WTC11 (cell line): ENCODE measurements around the gene ADAM12. TPM values are rescaled to one million over a fixed set of nuclear protein-coding genes. Genes with fewer than 3 reads are reported as not detected.

Experiments used
- ATAC-seq: fragments of 200-7000 bp; cut with Tn5 transposase; 2 replicates; pipeline ENCODE4 v1.10.0; 2021; ENCODE audit warnings: mild to moderate bottlenecking, moderate library complexity
- CTCF ChIA-PET: fragments of 300-600 bp; sonication (Branson Sonifier 250); formaldehyde crosslinking; loops from one replicate; lab custom pipeline; 2021; ENCODE audit warnings: antibody characterized with exemption; lab: Charles Lee
- POLR2A ChIA-PET: fragments of 350-600 bp; sonication (Branson Sonifier 250); formaldehyde crosslinking; loops from one replicate; lab custom pipeline; 2021; ENCODE audit warnings: antibody characterized with exemption; lab: Charles Lee
- DNase-seq: peaks from one replicate; pipeline ENCODE4 v3.0.0; 2021; ENCODE audit warnings: low spot score
- H3K27ac Mint-ChIP-seq: 2 replicates; pipeline ENCODE4 v1.8.0; 2021; ENCODE audit warnings: mixed read lengths
- H3K27me3 Mint-ChIP-seq: 2 replicates; pipeline ENCODE4 v1.8.0; 2021; ENCODE audit warnings: low read depth, mild to moderate bottlenecking, moderate library complexity, mixed read lengths
- H3K36me3 Mint-ChIP-seq: 2 replicates; pipeline ENCODE4 v1.8.0; 2021; ENCODE audit warnings: mixed read lengths
- H3K4me1 Mint-ChIP-seq: 2 replicates; pipeline ENCODE4 v1.8.0; 2022; ENCODE audit warnings: mixed read lengths
- H3K4me3 Mint-ChIP-seq: 2 replicates; pipeline ENCODE4 v1.8.0; 2021; ENCODE audit warnings: mild to moderate bottlenecking, moderate library complexity, mixed read lengths
- H3K9me3 Mint-ChIP-seq: 2 replicates; pipeline ENCODE4 v1.8.0; 2021; ENCODE audit warnings: mixed read lengths
- CREM ChIP-seq: sonication (generic); formaldehyde crosslinking; IDR thresholded peaks from 2 replicates; pipeline ENCODE4 v1.8.1; 2022; ENCODE audit warnings: mild to moderate bottlenecking, missing genetic modification reagents, moderate library complexity
- FOXK1 ChIP-seq: sonication (generic); formaldehyde crosslinking; IDR thresholded peaks from 2 replicates; pipeline ENCODE4 v1.8.0; 2022; ENCODE audit warnings: mild to moderate bottlenecking, moderate library complexity, missing genetic modification reagents
- FOXP1 ChIP-seq: sonication (generic); formaldehyde crosslinking; IDR thresholded peaks from 2 replicates; pipeline ENCODE4 v1.8.0; 2022; ENCODE audit warnings: missing genetic modification reagents, mild to moderate bottlenecking, moderate library complexity, borderline replicate concordance
- GABPB1 ChIP-seq: sonication (generic); formaldehyde crosslinking; IDR thresholded peaks from 2 replicates; pipeline ENCODE4 v1.8.1; 2023; ENCODE audit warnings: mild to moderate bottlenecking, missing genetic modification reagents
- HMGA2 ChIP-seq: fragments of 250-450 bp; sonication (Bioruptor Pico); IDR thresholded peaks from 2 replicates; pipeline ENCODE4 v1.4.0; 2021; ENCODE audit warnings: mild to moderate bottlenecking, moderate library complexity
- NFE2L1 ChIP-seq: sonication (generic); formaldehyde crosslinking; IDR thresholded peaks from 2 replicates; pipeline ENCODE4 v1.8.1; 2023; ENCODE audit warnings: missing genetic modification reagents
- NFYB ChIP-seq: sonication (generic); formaldehyde crosslinking; conservative IDR thresholded peaks from 2 replicates; pipeline ENCODE4 v1.8.0; 2022; ENCODE audit warnings: low read depth, missing genetic modification reagents
- NR1H2 ChIP-seq: sonication (generic); formaldehyde crosslinking; IDR thresholded peaks from 2 replicates; pipeline ENCODE4 v1.9.0; 2021; ENCODE audit warnings: mild to moderate bottlenecking, moderate library complexity, missing genetic modification reagents
- SOX15 ChIP-seq: fragments of 250-450 bp; sonication (Bioruptor Pico); IDR thresholded peaks from 2 replicates; pipeline ENCODE4 v1.9.0; 2021; ENCODE audit warnings: mild to moderate bottlenecking
- TEAD1 ChIP-seq: sonication (generic); formaldehyde crosslinking; IDR thresholded peaks from 2 replicates; pipeline ENCODE4 v1.8.0; 2022; ENCODE audit warnings: mild to moderate bottlenecking, missing genetic modification reagents
- TP53 ChIP-seq: sonication (generic); formaldehyde crosslinking; IDR thresholded peaks from 2 replicates; pipeline ENCODE4 v1.8.1; 2023; ENCODE audit warnings: mild to moderate bottlenecking, missing genetic modification reagents
- ZNF219 ChIP-seq: sonication (generic); formaldehyde crosslinking; IDR thresholded peaks from 2 replicates; pipeline ENCODE4 v1.8.0; 2023; ENCODE audit warnings: missing genetic modification reagents, mild to moderate bottlenecking, borderline replicate concordance
- ZNF263 ChIP-seq: sonication (generic); formaldehyde crosslinking; IDR thresholded peaks from 2 replicates; pipeline ENCODE4 v1.8.1; 2022; ENCODE audit warnings: low read depth, mild to moderate bottlenecking, moderate library complexity, missing genetic modification reagents
- total RNA-seq: library from RNA; stranded (reverse); gene quantifications from 3 replicates; pipeline ENCODE4 v1.2.3, GENCODE V29; 2021
- TF ChIP-seq, protein P1 (sequence below): fragments of 200-600 bp; IDR thresholded peaks from 2 replicates; pipeline ENCODE4 v1.8.0; 2022; ENCODE audit warnings: antibody characterized with exemption
- TF ChIP-seq, protein P2 (sequence below): sonication (generic); formaldehyde crosslinking; IDR thresholded peaks from 2 replicates; pipeline ENCODE4 v1.8.1; 2022; ENCODE audit warnings: mild to moderate bottlenecking, moderate library complexity, missing genetic modification reagents
- TF ChIP-seq, protein P3 (sequence below): fragments of 250-450 bp; sonication (Bioruptor Pico); IDR thresholded peaks from 2 replicates; pipeline ENCODE4 v1.9.0; 2021; ENCODE audit warnings: moderate library complexity, mild to moderate bottlenecking, inconsistent platforms, borderline replicate concordance
- TF ChIP-seq, protein P4 (sequence below): fragments of 250-450 bp; sonication (Bioruptor Pico); IDR thresholded peaks from 2 replicates; pipeline ENCODE4 v1.9.0; 2021; ENCODE audit warnings: mild to moderate bottlenecking
- TF ChIP-seq, protein P5 (sequence below): sonication (generic); formaldehyde crosslinking; IDR thresholded peaks from 2 replicates; pipeline ENCODE4 v1.8.0; 2023; ENCODE audit warnings: missing genetic modification reagents, mild to moderate bottlenecking, borderline replicate concordance
- TF ChIP-seq, protein P6 (sequence below): sonication (generic); formaldehyde crosslinking; IDR thresholded peaks from 2 replicates; pipeline ENCODE4 v1.8.1; 2022; ENCODE audit warnings: mild to moderate bottlenecking, missing genetic modification reagents, moderate library complexity, borderline replicate concordance

The ADAM12 gene
- total RNA-seq, 1 experiment from 2014 or later: 0.22 TPM

DNA sequence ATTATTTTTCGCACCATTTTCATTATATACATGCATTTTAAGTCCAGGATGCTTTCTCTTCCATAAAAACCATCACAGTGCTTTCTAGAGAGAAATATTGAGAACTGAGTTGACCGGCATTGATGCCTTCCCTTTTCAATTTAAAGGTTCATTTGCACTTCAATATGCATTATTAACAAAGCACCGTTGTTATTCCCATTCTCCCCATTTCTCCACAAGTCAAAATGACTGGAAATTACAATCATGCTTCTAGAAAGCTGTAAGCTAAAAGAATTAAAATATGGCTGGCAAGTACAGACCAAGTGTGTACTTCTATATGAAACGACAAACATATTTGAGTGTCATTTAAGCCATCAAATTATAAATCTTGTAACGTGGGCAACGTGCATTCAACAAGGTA, 272.4 kb downstream of the ADAM12 start:
- Mint-ChIP-seq H3K4me3 (no peak overlapping the region), H3K27ac (no peak overlapping the region; the same call in 1 of the 2 replicates), H3K9me3 (peaks cover 26% of the 10 kb centered on the region), H3K4me1 (peaks cover 28% of the 10 kb centered on the region), H3K27me3 (no peaks in the 10 kb centered on the region)
- CTCF ChIA-PET: no interaction called here
- ATAC-seq: no peak
- TF ChIP-seq, protein P1, sequence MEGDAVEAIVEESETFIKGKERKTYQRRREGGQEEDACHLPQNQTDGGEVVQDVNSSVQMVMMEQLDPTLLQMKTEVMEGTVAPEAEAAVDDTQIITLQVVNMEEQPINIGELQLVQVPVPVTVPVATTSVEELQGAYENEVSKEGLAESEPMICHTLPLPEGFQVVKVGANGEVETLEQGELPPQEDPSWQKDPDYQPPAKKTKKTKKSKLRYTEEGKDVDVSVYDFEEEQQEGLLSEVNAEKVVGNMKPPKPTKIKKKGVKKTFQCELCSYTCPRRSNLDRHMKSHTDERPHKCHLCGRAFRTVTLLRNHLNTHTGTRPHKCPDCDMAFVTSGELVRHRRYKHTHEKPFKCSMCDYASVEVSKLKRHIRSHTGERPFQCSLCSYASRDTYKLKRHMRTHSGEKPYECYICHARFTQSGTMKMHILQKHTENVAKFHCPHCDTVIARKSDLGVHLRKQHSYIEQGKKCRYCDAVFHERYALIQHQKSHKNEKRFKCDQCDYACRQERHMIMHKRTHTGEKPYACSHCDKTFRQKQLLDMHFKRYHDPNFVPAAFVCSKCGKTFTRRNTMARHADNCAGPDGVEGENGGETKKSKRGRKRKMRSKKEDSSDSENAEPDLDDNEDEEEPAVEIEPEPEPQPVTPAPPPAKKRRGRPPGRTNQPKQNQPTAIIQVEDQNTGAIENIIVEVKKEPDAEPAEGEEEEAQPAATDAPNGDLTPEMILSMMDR: no peak
- TF ChIP-seq FOXK1 (no peak), CREM (CRISPR knock-in tag) (no peak), TEAD1 (CRISPR knock-in tag) (no peak), NR1H2 (CRISPR knock-in tag) (no peak), TP53 (CRISPR knock-in tag) (no peak), ZNF263 (CRISPR knock-in tag) (no peak), GABPB1 (no peak), SOX15 (CRISPR knock-in tag) (no peak), FOXP1 (CRISPR knock-in tag) (no peak), NFE2L1 (CRISPR knock-in tag) (no peak), NFYB (CRISPR knock-in tag) (no peak), HMGA2 (CRISPR knock-in tag) (no peak), ZNF219 (no peak)
- TF ChIP-seq, protein P2, sequence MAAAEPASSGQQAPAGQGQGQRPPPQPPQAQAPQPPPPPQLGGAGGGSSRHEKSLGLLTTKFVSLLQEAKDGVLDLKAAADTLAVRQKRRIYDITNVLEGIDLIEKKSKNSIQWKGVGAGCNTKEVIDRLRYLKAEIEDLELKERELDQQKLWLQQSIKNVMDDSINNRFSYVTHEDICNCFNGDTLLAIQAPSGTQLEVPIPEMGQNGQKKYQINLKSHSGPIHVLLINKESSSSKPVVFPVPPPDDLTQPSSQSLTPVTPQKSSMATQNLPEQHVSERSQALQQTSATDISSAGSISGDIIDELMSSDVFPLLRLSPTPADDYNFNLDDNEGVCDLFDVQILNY (CRISPR knock-in tag): no peak
- TF ChIP-seq, protein P3, sequence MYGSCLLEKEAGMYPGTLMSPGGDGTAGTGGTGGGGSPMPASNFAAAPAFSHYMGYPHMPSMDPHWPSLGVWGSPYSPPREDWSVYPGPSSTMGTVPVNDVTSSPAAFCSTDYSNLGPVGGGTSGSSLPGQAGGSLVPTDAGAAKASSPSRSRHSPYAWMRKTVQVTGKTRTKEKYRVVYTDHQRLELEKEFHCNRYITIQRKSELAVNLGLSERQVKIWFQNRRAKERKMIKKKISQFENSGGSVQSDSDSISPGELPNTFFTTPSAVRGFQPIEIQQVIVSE (CRISPR knock-in tag): no peak
- TF ChIP-seq, protein P4, sequence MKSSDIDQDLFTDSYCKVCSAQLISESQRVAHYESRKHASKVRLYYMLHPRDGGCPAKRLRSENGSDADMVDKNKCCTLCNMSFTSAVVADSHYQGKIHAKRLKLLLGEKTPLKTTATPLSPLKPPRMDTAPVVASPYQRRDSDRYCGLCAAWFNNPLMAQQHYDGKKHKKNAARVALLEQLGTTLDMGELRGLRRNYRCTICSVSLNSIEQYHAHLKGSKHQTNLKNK (CRISPR knock-in tag): no peak
- TF ChIP-seq, protein P5, sequence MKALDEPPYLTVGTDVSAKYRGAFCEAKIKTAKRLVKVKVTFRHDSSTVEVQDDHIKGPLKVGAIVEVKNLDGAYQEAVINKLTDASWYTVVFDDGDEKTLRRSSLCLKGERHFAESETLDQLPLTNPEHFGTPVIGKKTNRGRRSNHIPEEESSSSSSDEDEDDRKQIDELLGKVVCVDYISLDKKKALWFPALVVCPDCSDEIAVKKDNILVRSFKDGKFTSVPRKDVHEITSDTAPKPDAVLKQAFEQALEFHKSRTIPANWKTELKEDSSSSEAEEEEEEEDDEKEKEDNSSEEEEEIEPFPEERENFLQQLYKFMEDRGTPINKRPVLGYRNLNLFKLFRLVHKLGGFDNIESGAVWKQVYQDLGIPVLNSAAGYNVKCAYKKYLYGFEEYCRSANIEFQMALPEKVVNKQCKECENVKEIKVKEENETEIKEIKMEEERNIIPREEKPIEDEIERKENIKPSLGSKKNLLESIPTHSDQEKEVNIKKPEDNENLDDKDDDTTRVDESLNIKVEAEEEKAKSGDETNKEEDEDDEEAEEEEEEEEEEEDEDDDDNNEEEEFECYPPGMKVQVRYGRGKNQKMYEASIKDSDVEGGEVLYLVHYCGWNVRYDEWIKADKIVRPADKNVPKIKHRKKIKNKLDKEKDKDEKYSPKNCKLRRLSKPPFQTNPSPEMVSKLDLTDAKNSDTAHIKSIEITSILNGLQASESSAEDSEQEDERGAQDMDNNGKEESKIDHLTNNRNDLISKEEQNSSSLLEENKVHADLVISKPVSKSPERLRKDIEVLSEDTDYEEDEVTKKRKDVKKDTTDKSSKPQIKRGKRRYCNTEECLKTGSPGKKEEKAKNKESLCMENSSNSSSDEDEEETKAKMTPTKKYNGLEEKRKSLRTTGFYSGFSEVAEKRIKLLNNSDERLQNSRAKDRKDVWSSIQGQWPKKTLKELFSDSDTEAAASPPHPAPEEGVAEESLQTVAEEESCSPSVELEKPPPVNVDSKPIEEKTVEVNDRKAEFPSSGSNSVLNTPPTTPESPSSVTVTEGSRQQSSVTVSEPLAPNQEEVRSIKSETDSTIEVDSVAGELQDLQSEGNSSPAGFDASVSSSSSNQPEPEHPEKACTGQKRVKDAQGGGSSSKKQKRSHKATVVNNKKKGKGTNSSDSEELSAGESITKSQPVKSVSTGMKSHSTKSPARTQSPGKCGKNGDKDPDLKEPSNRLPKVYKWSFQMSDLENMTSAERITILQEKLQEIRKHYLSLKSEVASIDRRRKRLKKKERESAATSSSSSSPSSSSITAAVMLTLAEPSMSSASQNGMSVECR (CRISPR knock-in tag): no peak
- TF ChIP-seq, protein P6, sequence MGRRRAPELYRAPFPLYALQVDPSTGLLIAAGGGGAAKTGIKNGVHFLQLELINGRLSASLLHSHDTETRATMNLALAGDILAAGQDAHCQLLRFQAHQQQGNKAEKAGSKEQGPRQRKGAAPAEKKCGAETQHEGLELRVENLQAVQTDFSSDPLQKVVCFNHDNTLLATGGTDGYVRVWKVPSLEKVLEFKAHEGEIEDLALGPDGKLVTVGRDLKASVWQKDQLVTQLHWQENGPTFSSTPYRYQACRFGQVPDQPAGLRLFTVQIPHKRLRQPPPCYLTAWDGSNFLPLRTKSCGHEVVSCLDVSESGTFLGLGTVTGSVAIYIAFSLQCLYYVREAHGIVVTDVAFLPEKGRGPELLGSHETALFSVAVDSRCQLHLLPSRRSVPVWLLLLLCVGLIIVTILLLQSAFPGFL (CRISPR knock-in tag): no peak
- TF ChIP-seq, all 79 proteins: peak for 0
- H3K36me3 Mint-ChIP-seq: no peaks in the 10 kb centered on the region
- DNase-seq: no peak
- POLR2A ChIA-PET: no interaction called here
